DND-41 (cell line): ENCODE data around the gene KIAA1755.

Experiments
- CTCF ChIP-seq: IDR thresholded peaks from 2 replicates; pipeline ENCODE4 v1.5.1; 2012; ENCODE audit warnings: borderline replicate concordance, low read length, moderate library complexity, mild to moderate bottlenecking; ENCODE audit not compliant: poor library complexity, severe bottlenecking; ENCODE audit errors: extremely low read depth
- EZH2 ChIP-seq: IDR thresholded peaks from 3 replicates; pipeline ENCODE4 v1.6.1; 2012; ENCODE audit warnings: borderline replicate concordance, low read depth, mild to moderate bottlenecking, moderate library complexity, low read length, inconsistent platforms; ENCODE audit not compliant: severe bottlenecking

DNA sequence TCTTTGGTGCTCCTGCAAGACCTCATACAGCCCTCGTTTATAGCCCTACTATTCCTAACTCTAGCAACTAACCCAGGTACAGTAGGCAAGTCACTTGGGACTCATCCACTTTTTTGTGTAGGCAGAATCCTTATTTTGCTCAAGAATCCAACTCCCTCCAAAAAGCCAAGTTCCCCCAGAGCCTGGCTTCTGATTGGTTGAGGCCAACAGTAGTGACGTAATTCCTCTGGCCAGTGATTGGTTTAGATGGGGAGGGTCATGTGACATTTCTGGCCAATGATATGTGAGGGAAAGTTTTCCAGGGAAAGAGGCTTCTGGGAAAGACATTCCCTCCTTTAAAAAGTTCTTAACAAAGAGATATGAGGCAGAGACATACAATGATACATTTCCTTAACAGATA lies 32.1 kb downstream of the KIAA1755 start:
- TF ChIP-seq CTCF (no peak), EZH2 (no peak)
